Glomerular endothelial cell (primary cell): Measurements from ENCODE around the gene RUNDC1. TPM values are rescaled to one million over a fixed set of nuclear protein-coding genes. Genes with fewer than 3 reads are reported as not detected.

ENCODE experiments used
- DNase-seq: peaks from one replicate; pipeline ENCODE4 v3.0.0-alpha.2; 2011; ENCODE audit warnings: low read depth, low spot score; ENCODE audit errors: extremely low read depth
- total RNA-seq: library from RNA; depleted of rRNA; stranded (reverse); fragments of >200 nt; gene quantifications from 2 replicates; pipeline ENCODE4 v1.2.3, GENCODE V29; 2015

The RUNDC1 gene
- total RNA-seq, 1 donor from 2014 or later, result 13.5 TPM

- DNase-seq, result no peak
Measured at GRCh38 chr17:43016216-43016615, 35.9 kb downstream of the RUNDC1 start.

GRCh38 chr17:43018008-43018853, 37.9 kb downstream of the RUNDC1 start:
- no peak for DNase-seq

DNA sequence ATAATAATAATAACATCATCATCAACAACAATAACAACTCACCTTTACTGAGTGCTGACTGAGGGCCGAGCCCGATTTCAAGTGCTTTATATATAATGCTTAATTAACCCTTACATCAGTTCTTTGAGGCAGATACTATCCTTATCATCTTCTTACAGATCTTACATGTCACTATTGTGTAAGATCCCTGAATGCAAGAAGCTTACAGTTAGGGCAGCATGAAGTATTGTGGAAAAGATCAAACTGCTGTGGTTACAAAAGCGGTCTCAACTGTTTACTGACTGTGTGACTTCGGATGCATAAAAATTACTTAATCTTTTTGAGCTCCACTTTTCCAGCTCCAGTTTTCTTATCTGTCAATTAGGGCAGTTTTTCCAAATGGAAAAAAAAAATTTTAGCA, 38.6 kb downstream of the RUNDC1 start:
- DNase-seq, result no peak

GRCh38 chr17:43019418-43019817, 39.1 kb downstream of the RUNDC1 start:
- DNase-seq, result no peak

- DNase-seq, result no peak
Measured at GRCh38 chr17:43020030-43020621, 39.8 kb downstream of the RUNDC1 start.

GRCh38 chr17:43020789-43021740, 40.7 kb downstream of the RUNDC1 start:
- DNase-seq, result no peak

DNA sequence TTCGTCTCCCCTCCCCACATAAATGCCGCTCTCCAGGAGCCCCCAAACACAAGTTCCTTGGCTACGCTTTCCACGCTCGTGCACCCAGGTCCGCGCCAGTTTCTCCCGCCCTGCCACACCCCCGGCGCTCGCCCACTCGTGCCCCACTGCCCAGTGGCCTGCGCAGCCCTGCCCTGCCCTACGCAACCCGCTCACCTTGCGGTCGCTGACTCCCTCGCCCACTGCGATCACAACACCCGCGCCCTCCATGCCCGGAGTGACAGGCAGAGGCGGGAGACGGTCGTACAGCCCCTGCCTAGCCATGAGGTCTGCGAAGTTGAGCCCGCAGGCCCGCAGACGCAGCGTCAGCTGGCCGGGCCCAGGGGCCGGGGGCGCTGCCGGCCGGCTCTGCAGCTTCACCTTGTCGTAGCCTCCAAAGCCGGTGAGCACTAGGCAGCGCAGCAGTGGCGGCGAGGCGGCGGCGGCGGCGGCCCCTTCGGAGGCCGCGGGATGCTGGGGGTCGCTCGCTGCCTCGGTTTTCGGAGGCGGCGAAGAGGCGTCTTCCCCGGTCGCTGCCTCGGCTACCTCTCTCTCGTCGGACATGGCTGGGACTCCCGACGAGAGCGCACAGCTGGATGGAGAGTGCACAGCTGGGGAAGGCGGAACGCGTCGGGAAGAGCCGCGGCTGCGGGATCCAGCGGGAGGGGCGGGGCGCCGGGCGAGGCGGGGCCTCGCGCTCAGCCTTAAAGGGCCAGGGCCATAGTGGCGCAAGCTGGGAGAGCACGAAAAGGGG, 41.6 kb downstream of the RUNDC1 start, which contains the start of gene VAT1:
VAT1 (minus strand) TSS at position 645 of the 772 bp plus-strand sequence; CDS start at position 582, 63 bp downstream.
- no peak for DNase-seq

GRCh38 chr17:43024407-43025289, 44.3 kb downstream of the RUNDC1 start, which contains the start of gene RND2:
Gene RND2 (plus strand): TSS chr17:43025231. CDS start chr17:43025348, 117 bp downstream.
- peak; percentile 84 for DNase-seq

GRCh38 chr17:43025290-43025657, 44.9 kb downstream of the RUNDC1 start:
- DNase-seq, result no peak

DNA sequence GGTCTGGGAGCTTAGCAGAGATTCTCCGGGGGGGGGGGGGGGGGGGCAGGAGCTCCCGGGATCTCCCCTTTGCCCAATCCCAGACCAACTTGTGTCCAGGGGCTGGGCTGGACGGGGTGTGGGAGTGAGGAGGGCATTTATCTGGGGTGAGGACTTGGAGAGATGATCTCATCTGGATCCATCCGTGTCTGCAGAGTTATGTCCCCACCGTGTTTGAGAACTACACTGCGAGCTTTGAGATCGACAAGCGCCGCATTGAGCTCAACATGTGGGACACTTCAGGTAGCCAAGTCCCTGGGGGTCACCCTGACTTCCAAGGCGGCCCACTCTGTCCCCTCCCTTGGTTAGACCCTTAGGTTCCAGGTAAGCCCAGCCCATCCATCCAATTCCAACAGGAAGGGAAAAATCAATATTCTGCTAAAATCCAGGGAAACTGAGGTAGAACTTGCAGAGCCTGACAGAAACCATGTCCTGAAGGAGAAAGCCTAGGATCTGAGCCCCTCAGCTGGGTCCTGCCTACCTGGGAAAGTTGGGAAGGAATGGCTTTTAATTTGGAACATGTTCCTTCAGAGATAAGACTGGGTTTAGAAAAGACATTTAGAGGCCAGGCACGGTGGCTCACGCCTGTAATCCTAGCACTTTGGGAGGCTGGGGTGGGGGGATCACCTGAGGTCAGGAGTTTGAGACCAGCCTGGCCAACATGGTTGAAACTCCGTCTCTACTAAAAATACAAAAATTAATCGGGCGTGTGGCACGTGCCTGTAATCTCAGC, 45.6 kb downstream of the RUNDC1 start:
- DNase-seq, result no peak

DNA sequence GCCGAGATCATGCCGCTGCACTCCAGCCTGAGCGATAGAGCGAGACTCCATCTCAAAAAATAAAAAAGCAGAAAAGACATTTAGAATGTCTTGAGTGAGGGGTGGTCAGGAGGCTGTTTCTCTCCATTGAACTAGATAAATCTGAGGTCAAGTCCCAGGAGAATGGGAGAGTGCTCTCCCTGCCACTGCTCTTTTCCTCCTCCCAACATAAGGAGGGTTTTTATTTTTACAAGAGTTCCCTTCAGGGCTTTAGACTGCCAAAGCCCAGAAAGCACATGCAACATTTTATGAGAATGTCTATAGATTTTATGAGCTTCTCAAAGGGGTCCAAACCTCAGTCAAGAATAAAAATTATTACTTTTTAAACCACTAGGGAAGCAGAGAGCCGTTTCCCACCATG, 46.2 kb downstream of the RUNDC1 start:
- DNase-seq, result no peak

- DNase-seq, result no peak
Measured at GRCh38 chr17:43027091-43028032, 47.0 kb downstream of the RUNDC1 start.

GRCh38 chr17:43028221-43028861, 48.0 kb downstream of the RUNDC1 start:
- no peak for DNase-seq

DNA sequence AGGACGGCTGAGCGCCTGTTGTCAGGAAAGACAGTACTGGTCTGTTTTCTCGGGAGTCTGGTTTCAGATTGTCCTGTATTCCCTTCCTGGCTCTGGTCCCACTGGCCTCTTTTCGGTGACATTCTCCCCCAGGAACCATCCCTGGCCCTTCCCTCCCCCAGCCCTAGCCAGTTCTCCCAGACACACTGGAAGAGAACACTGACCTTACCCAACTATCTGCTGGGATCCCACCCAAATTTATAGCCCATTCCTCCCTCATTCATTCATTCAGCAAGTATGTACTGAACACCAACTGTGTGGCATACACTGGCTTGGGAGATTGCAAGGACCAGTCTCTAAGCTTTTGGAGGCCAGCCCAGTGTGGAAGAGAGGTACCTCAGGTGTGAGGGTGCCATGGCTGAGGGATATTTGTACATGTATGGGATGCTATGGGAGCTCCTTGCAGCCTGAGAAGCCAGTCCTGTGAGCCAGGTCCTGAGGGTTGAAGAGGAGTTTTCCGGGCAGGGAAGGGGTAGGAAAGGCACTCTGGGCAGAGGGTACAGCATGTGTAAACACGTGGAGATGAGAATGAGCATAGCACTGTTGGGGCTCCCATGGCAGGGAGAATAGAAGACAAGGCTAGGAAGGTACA, 49.9 kb downstream of the RUNDC1 start:
- DNase-seq, result no peak

DNA sequence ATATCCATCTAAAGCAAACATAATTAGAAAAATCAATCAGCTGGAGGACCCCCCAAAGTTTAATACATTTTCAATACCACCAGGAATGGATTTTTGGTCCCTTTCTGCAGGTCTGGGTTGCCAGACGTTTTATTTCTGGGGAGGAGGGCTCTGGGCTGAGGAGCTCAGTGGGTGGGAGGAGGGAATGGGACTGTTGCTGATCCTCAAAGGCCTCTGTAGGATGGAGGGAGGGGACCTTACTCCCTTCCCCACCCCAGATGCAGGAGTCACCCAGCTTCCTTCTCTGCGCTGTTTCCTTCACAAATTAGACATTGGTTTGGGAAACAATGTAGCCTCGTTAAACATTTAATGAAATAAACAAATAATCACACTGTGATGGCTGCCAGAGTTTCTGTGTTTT, 51.3 kb downstream of the RUNDC1 start:
- DNase-seq, result no peak
